Motor neuron (in vitro differentiated cells): ENCODE data around the gene EID3. TPM values are rescaled to one million over a fixed set of nuclear protein-coding genes. Genes with fewer than 3 reads are reported as not detected.

ENCODE experiments used
- ATAC-seq, 8 experiments: fragments of 200-7000 bp; cut with Tn5 transposase; replicated peaks in 6 of 8; 2 replicates each; pipeline ENCODE4 v1.8.0; 2021; ENCODE audit warnings: mild to moderate bottlenecking in 8 of 8, moderate library complexity in 8 of 8
- H3K27ac ChIP-seq, 2 donors: fragments of 250-450 bp; sonication (Bioruptor Pico); 2 replicates each; pipeline ENCODE4 v1.9.0; 2021; ENCODE audit warnings: antibody characterized with exemption in 2 of 2, mild to moderate bottlenecking in 2 of 2, moderate library complexity in 1 of 2
- H3K4me1 ChIP-seq, 2 donors: fragments of 250-450 bp; sonication (Bioruptor Pico); replicated peaks in 1 of 2; 2 replicates each; pipeline ENCODE4 v1.6.1; 2021; ENCODE audit warnings: antibody characterized with exemption in 2 of 2, mild to moderate bottlenecking in 2 of 2, moderate library complexity in 1 of 2
- H3K4me3 ChIP-seq, 5 donors: fragments of 250-450 bp; sonication (Bioruptor Pico); 2 replicates each; pipeline ENCODE4 v1.9.0; 2021; ENCODE audit warnings: antibody characterized with exemption in 5 of 5, mild to moderate bottlenecking in 5 of 5, moderate library complexity in 4 of 5
- WGBS, 10 experiments: fragments of 450-650 bp; shearing (Covaris generic); methylation state at CpG; one replicate each; pipeline ENCODE4 v1.0.0; 2022; 5-methylcytosine and 5-hydroxymethylcytosine counted together
- in situ Hi-C, 9 experiments: fragments of 400-800 bp; cut with MboI; loops; one replicate each; pipeline ENCODE4 v1.15.0; 2021; ENCODE audit warnings: low sequenced_read_pairs in 9 of 9, low pct_unique_long_range_greater_than_20kb in 2 of 9; ENCODE audit not compliant: unreplicated experiment in 9 of 9
- total RNA-seq, 8 experiments: library from RNA; unstranded; fragments of 300-600 nt; gene quantifications; 2 replicates each; pipeline versions ENCODE4 v1.2.3 to v1.2.4, GENCODE V29; 2022

Gene EID3
- total RNA-seq, 8 experiments from 2014 or later = 1.5 to 14.3 (median 3.8) TPM

DNA sequence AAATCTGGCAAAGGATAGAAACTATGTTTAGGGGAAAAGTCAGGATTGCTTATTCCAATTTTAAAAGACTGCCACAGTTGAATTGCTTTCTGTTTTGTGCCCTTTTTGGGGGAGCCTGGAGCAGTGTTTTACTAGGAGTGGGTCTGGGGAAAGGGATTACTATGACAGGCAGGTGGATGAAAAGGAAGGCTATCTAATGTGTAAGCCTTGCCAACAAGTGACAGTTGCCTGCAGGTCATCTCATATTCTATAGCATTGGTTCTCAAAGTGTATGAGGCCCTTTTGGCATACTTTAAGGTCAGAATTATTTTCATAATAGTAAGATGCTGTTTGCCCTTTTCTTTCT lies 4.1 kb downstream of the EID3 start:
- Histone ChIP-seq H3K4me1 (peaks cover 6 to 9% of the 10 kb centered on the region in 2 donors), H3K4me3 (no peak overlapping the region), H3K27ac (no peak overlapping the region)
- in situ Hi-C loops = no loop called here
- no peak for ATAC-seq

GRCh38 chr12:104309446-104309993 lies 6.0 kb downstream of the EID3 start:
- Histone ChIP-seq H3K4me3 (no peak overlapping the region), H3K27ac (no peak overlapping the region), H3K4me1 (peaks cover 0 to 2% of the 10 kb centered on the region in 2 donors)
- WGBS, 10 experiments = 89 to 100% (median 97%) methylated on average over 1 to 4 of the region's 4 CpGs; no CpG with 5 or more reads in 2 of the 10 experiments
- peak in 1 of 8 experiments; percentile 6 for ATAC-seq
- in situ Hi-C loops = no loop called here

DNA sequence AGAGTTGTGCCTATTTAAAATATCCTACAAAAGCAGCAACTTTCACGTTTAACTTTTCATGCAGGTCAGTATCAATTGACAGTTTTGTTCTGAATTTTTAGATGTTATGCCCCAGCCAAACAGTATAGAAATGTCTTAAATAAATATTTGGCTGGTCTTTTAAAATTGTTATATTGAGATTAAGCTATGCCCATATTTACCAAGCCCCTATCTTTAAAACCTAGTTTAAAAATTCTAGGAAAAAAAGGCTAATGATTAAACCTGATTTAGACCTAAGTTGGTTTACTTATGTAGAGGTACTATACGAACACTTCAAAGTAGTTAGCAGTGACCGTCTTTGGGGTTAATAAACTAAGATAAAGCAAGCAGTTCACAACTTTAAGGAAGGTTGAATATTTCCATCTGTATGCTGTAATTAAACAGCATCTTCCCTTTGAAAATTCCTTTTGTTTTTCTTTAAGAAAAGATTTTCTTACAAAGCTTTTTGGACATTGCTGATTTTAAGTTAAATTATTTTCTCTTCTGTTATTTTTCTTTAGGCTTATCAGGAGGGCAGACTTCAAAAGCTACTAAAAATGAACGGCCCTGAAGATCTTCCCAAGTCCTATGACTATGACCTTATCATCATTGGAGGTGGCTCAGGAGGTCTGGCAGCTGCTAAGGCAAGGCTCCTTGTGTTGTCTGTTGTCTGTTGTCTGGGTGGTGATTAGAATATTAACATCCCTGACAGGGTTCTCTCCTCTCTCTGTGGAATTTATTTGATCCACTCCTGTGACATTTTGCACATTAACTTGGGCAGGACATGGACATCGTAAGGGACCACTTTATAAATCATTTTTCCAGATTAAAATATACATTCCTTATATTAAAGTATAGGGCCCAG lies 7.5 kb downstream of the EID3 start:
- H3K27ac ChIP-seq = no peak overlapping the region
- no peaks in the 10 kb centered on the region for H3K4me1 ChIP-seq
- WGBS, 10 experiments = 62 to 100% (median 88%) methylated on average over 2 to 5 of the region's 5 CpGs
- in situ Hi-C loops = no loop called here
- no peak overlapping the region for H3K4me3 ChIP-seq
- ATAC-seq = no peak

- WGBS, 10 experiments = 60 to 100% (median 100%) methylated on average over 1 of the region's 1 CpG; no CpG with 5 or more reads in 6 of the 10 experiments
- in situ Hi-C loops = no loop called here
- Histone ChIP-seq H3K27ac (no peak overlapping the region), H3K4me1 (no peaks in the 10 kb centered on the region), H3K4me3 (no peak overlapping the region)
- no peak for ATAC-seq
Measured at GRCh38 chr12:104312202-104312601, 8.7 kb downstream of the EID3 start.

DNA sequence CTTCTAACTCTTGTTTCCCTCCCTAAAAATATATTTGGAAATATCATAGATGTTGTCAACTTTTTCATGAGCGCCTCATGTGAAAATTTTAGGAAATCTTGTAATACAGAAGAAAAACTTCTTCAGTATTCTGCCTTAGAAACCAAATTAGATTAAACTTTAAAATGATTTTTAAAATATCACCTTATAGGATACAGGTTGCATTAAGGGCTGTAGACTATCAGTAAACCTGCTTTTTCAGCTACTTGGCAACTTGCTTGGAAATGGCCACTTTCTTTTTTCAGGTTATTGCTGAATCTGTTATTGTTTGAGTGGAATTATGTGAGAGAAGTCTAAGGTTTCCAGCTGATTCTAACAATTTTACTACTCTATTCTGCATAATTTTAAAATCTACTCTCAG lies 9.1 kb downstream of the EID3 start:
- in situ Hi-C loops = no loop called here
- 86 to 100% (median 100%) methylated on average over 1 of the region's 1 CpG; no CpG with 5 or more reads in 2 of the 10 experiments for WGBS, 10 experiments

DNA sequence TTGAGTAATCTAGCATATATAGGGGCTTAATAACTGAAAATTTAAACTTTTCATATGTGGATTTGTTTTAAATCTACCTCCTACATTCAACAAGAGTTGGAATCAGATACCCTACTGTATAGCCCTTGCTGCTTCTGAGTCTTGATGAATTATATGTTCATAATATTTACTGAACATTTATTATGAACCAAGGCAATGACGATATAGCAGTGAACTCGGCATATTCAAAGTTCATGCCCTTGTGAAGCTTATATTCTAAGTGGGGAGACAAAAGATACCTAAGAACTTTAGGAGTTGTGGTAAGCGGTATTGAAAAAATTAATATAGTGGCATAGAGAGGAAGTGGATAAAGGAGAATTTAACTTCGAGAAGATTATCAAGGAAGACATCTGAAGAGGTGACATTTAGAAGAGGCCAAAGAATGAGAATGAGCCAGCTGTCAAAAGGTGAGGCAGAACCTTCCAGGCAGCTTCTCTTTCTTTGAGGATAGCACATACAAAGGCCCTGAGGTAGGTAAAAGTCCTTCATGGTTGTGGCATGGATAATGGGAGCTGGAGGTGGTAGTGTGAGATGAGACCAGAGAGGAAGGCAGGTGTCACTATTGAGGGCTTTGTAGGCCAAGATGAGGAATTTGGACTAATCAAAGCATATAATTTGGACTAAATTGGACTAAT lies 10.2 kb downstream of the EID3 start:
- no peak for ATAC-seq
- in situ Hi-C loops = no loop called here
- Histone ChIP-seq H3K4me1 (no peaks in the 10 kb centered on the region), H3K27ac (no peak overlapping the region), H3K4me3 (no peak overlapping the region)
- WGBS, 10 experiments = 47 to 75% (median 67%) methylated on average over 3 to 4 of the region's 4 CpGs

More for the DNA sequence above, 9.1 kb downstream of the EID3 start:
- no peaks in the 10 kb centered on the region for H3K4me1 ChIP-seq
- no peak overlapping the region for H3K4me3 ChIP-seq
- H3K27ac ChIP-seq = no peak overlapping the region
- no peak for ATAC-seq

- H3K4me1 ChIP-seq = no peaks in the 10 kb centered on the region
- WGBS, 10 experiments = 80 to 100% (median 100%) methylated on average over 1 of the region's 1 CpG; no CpG with 5 or more reads in 3 of the 10 experiments
- H3K4me3 ChIP-seq = no peak overlapping the region
- in situ Hi-C loops = no loop called here
- no peak overlapping the region for H3K27ac ChIP-seq
- ATAC-seq = no peak
Measured at GRCh38 chr12:104314242-104314614, 10.7 kb downstream of the EID3 start.

- WGBS, 10 experiments = 70 to 100% (median 92%) methylated on average over 3 to 10 of the region's 10 CpGs
- Histone ChIP-seq H3K27ac (no peak overlapping the region), H3K4me3 (no peak overlapping the region), H3K4me1 (no peaks in the 10 kb centered on the region)
- in situ Hi-C loops = no loop called here
- ATAC-seq = no peak
Measured at GRCh38 chr12:104315326-104316224, 12.0 kb downstream of the EID3 start.

DNA sequence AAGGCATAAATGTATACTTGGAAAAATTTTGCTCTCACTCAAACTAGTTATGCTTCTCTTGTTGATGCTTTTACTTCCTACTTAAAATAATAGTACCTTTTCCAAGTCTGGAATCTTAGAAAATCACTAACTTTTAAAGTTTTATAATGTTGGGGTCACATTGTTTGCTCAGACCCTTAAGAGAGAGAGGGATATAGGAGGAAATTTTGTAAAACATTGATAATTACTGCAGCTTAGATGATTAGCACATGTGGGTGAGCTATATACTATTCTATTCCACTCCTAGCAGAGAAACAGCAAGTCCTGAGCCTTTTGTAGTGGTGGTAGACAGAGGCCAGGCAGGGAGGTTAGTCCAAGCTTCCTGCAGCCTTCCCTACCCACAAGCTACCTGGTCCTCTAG lies 13.4 kb downstream of the EID3 start:
- ATAC-seq = no peak
- Histone ChIP-seq H3K4me1 (no peaks in the 10 kb centered on the region), H3K27ac (no peak overlapping the region), H3K4me3 (no peak overlapping the region)
- in situ Hi-C loops = no loop called here

DNA sequence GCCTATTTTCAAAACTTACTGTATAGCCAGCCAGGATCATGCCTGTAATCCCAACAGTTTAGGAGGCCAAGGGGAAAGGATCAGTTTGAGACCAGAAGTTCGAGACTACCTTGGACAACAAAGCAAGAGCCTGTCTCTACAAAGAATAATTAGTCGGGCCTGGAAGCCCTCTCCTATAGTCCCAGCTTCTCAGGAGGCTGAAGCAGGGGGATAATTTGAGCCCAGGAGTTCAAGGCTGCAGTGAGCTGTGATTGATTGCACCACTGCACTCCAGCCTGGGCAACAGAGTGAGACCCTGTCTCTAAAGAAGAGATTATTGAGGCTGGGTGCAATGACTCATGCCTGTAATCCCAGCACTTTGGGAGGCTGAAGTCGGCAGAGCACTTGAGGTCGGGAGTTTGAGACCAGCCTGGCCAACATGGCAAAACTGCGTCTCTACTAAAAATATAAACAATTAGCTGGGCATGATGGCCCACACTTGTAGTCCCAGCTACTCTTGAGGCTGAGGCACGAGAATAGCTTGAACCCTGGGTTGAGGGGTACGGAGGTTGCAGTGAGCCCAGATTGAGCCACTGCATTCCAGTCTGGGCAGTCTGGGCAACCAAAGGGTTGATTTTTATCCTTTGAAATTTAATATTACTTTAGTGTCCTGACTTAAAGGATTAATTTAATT lies 14.1 kb downstream of the EID3 start:
- Histone ChIP-seq H3K4me3 (no peak overlapping the region), H3K4me1 (no peaks in the 10 kb centered on the region), H3K27ac (no peak overlapping the region)
- 83 to 100% (median 93%) methylated on average over 1 to 7 of the region's 7 CpGs; no CpG with 5 or more reads in 2 of the 10 experiments for WGBS, 10 experiments
- in situ Hi-C loops = no loop called here
- no peak for ATAC-seq

GRCh38 chr12:104319028-104319427 lies 15.5 kb downstream of the EID3 start:
- in situ Hi-C loops = no loop called here
- Histone ChIP-seq H3K27ac (no peak overlapping the region), H3K4me3 (no peak overlapping the region), H3K4me1 (no peaks in the 10 kb centered on the region)
- WGBS, 10 experiments = 60 to 100% (median 100%) methylated on average over 1 of the region's 1 CpG; no CpG with 5 or more reads in 4 of the 10 experiments
- ATAC-seq = no peak

- peak in 1 of 8 experiments; percentile 27 for ATAC-seq
- 70 to 100% (median 88%) methylated on average over 1 of the region's 1 CpG; no CpG with 5 or more reads in 3 of the 10 experiments for WGBS, 10 experiments
- in situ Hi-C loops = no loop called here
- Histone ChIP-seq H3K27ac (no peak overlapping the region), H3K4me1 (no peaks in the 10 kb centered on the region), H3K4me3 (no peak overlapping the region)
Measured at GRCh38 chr12:104319918-104320626, 16.5 kb downstream of the EID3 start.
